Left renal cortex interstitium (tissue), 4 donors: ENCODE measurements around the gene PIAS4. TPM values are rescaled to one million over a fixed set of nuclear protein-coding genes. Genes with fewer than 3 reads are reported as not detected.

ENCODE experiments used
- DNase-seq, 4 donors: peaks; one replicate each; pipeline ENCODE4 v3.0.0-alpha.2; 2013; ENCODE audit warnings: low read depth in 4 of 4, low spot score in 2 of 4, missing footprints in 1 of 4
- polyA plus RNA-seq, 4 donors: library from polyadenylated mRNA; unstranded; fragments of 120-200 nt; gene quantifications; one replicate each; pipeline ENCODE4 v1.2.1, GENCODE V29; 2013; ENCODE audit not compliant: insufficient read length in 4 of 4

Gene PIAS4
- polyA plus RNA-seq, 4 donors = 29.0 to 50.9 (median 36.3) TPM

GRCh38 chr19:4036576-4037300 is 29.2 kb downstream of the PIAS4 start:
- no peak for DNase-seq

GRCh38 chr19:4037301-4037949 is 29.9 kb downstream of the PIAS4 start:
- no peak for DNase-seq

GRCh38 chr19:4038057-4038456 is 30.5 kb downstream of the PIAS4 start:
- DNase-seq = no peak

- no peak for DNase-seq
Observed at GRCh38 chr19:4038661-4039423, 31.3 kb downstream of the PIAS4 start.

- DNase-seq = no peak
Observed at GRCh38 chr19:4042064-4042730, 34.7 kb downstream of the PIAS4 start.

GRCh38 chr19:4042731-4043082 is 35.2 kb downstream of the PIAS4 start:
- no peak for DNase-seq

- DNase-seq = no peak
Observed at GRCh38 chr19:4043401-4043800, 35.9 kb downstream of the PIAS4 start.

- no peak for DNase-seq
Observed at GRCh38 chr19:4043966-4044715, 36.6 kb downstream of the PIAS4 start.

GRCh38 chr19:4044990-4045465 is 37.5 kb downstream of the PIAS4 start:
- no peak for DNase-seq

GRCh38 chr19:4045597-4046361 is 38.2 kb downstream of the PIAS4 start:
- no peak for DNase-seq

- DNase-seq = no peak
Observed at GRCh38 chr19:4046362-4046691, 38.8 kb downstream of the PIAS4 start.

GRCh38 chr19:4046946-4047683 is 39.6 kb downstream of the PIAS4 start:
- DNase-seq = no peak

GRCh38 chr19:4049432-4049831 is 41.9 kb downstream of the PIAS4 start:
- DNase-seq = no peak

GRCh38 chr19:4051175-4052101 is 43.9 kb downstream of the PIAS4 start:
- no peak for DNase-seq

- DNase-seq = no peak
Observed at GRCh38 chr19:4052114-4052992, 44.8 kb downstream of the PIAS4 start.

GRCh38 chr19:4052993-4053422 is 45.5 kb downstream of the PIAS4 start:
- DNase-seq = no peak
